Kidney tubule cell (primary cell): ENCODE data around the gene EBF3.

Source experiments
- DNase-seq: peaks from one replicate; pipeline ENCODE4 v3.0.0-alpha.2; 2018; ENCODE audit warnings: low spot score

Gene EBF3

GRCh38 chr10:129851941-129852640 lies 112.0 kb downstream of the EBF3 start:
- DNase-seq: peak; percentile 85

- no peak for DNase-seq
These were observed 113.3 kb downstream of the EBF3 start for GRCh38 chr10:129850790-129851189.

GRCh38 chr10:129850316-129850715 lies 113.8 kb downstream of the EBF3 start:
- no peak for DNase-seq

- DNase-seq: no peak
These were observed 114.2 kb downstream of the EBF3 start for GRCh38 chr10:129849853-129850252.

GRCh38 chr10:129849452-129849750 lies 114.7 kb downstream of the EBF3 start:
- DNase-seq: no peak

GRCh38 chr10:129848696-129849451 lies 115.2 kb downstream of the EBF3 start:
- no peak for DNase-seq

- no peak for DNase-seq
These were observed 116.2 kb downstream of the EBF3 start for GRCh38 chr10:129847741-129848483.

GRCh38 chr10:129846991-129847391 lies 117.1 kb downstream of the EBF3 start:
- DNase-seq: no peak

- no peak for DNase-seq
These were observed 118.8 kb downstream of the EBF3 start for GRCh38 chr10:129845111-129845753.

- DNase-seq: no peak
These were observed 119.8 kb downstream of the EBF3 start for GRCh38 chr10:129844216-129844766.

GRCh38 chr10:129843702-129844101 lies 120.4 kb downstream of the EBF3 start:
- DNase-seq: no peak

GRCh38 chr10:129843131-129843541 lies 120.9 kb downstream of the EBF3 start:
- DNase-seq: no peak

GRCh38 chr10:129842031-129842430 lies 122.0 kb downstream of the EBF3 start:
- no peak for DNase-seq

GRCh38 chr10:129841590-129841989 lies 122.5 kb downstream of the EBF3 start:
- no peak for DNase-seq

GRCh38 chr10:129841071-129841470 lies 123.0 kb downstream of the EBF3 start:
- no peak for DNase-seq

- no peak for DNase-seq
These were observed 123.9 kb downstream of the EBF3 start for GRCh38 chr10:129840196-129840590.

- DNase-seq: no peak
These were observed 124.5 kb downstream of the EBF3 start for GRCh38 chr10:129839285-129840195.

- no peak for DNase-seq
These were observed 125.3 kb downstream of the EBF3 start for GRCh38 chr10:129838794-129839193.

GRCh38 chr10:129837909-129838582 lies 126.0 kb downstream of the EBF3 start:
- no peak for DNase-seq

- DNase-seq: no peak
These were observed 127.8 kb downstream of the EBF3 start for GRCh38 chr10:129836253-129836652.
